Right atrium auricular region (tissue), 2 donors: ENCODE measurements around the gene NEDD9. TPM values are rescaled to one million over a fixed set of nuclear protein-coding genes. Genes with fewer than 3 reads are reported as not detected.
A peak's percentile ranks its signal among the peaks of the same experiment; 100 is the strongest.

Experiments
- DNase-seq: peaks from one replicate; pipeline ENCODE4 v3.0.0-alpha.2; 2019; ENCODE audit warnings: low spot score
- H3K27ac ChIP-seq, 2 donors: fragments of 200-600 bp; sonication (generic); 1 replicate in 1 of 2; 2 replicates in 1 of 2; pipeline ENCODE4 v1.5.1; 2016 to 2019
- H3K27me3 ChIP-seq, 2 donors: fragments of 200-600 bp; sonication (generic); one replicate each; pipeline versions ENCODE4 v1.5.1 to v1.6.0; 2017 to 2019
- H3K36me3 ChIP-seq: fragments of 200-600 bp; sonication (generic); one replicate; pipeline ENCODE4 v1.5.1; 2016
- H3K4me1 ChIP-seq, 2 donors: fragments of 200-600 bp; sonication (generic); one replicate each; pipeline versions ENCODE4 v1.5.1 to v1.6.0; 2017 to 2019
- H3K4me3 ChIP-seq, 2 donors: fragments of 200-600 bp; sonication (generic); 1 replicate in 1 of 2; 2 replicates in 1 of 2; pipeline ENCODE4 v1.5.1; 2017 to 2019; ENCODE audit warnings: mild to moderate bottlenecking in 1 of 2, moderate library complexity in 1 of 2
- H3K9me3 ChIP-seq, 2 donors: fragments of 200-600 bp; sonication (generic); one replicate each; pipeline ENCODE4 v1.5.1; 2019
- total RNA-seq, 2 donors: library from RNA; depleted of rRNA; stranded (reverse); fragments of >200 nt; gene quantifications; one replicate each; pipeline ENCODE4 v1.1.0, GENCODE V29; 2016
- TF ChIP-seq, protein P1 (sequence below), 2 donors: fragments of 200-600 bp; sonication (generic); IDR thresholded peaks; one replicate each; pipeline ENCODE4 v1.5.1; 2019; ENCODE audit warnings: antibody characterized with exemption in 2 of 2

Gene NEDD9
- total RNA-seq, 2 donors from 2014 or later: 47.3 to 56.2 TPM

DNA sequence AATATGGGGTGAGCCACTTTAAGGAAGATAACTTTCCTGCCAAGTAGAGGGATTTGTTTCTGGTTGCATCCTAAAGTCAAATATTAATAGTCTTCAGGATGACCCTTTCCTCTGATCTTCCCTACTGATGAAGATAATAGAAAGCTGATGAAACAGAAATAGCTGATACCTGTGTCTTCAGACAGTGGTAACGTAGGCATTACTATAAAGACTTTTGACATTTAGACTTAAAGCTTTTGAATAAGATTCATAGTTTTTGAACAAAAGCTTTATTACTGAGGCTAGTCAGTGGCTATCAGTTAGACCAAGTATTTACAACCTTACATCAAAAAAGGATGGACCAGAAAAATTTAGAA, 1.4 kb downstream of the NEDD9 start:
- Histone ChIP-seq H3K36me3 (peaks cover 7% of the 10 kb centered on the region), H3K4me1 (peaks cover 0 to 20% of the 10 kb centered on the region in 2 donors), H3K27ac (peak overlapping the region; percentile 91 to 92), H3K27me3 (no peaks in the 10 kb centered on the region), H3K9me3 (no peaks in the 10 kb centered on the region), H3K4me3 (peak overlapping the region; percentile 68 to 70)
- no peak for DNase-seq
- TF ChIP-seq, protein P1, sequence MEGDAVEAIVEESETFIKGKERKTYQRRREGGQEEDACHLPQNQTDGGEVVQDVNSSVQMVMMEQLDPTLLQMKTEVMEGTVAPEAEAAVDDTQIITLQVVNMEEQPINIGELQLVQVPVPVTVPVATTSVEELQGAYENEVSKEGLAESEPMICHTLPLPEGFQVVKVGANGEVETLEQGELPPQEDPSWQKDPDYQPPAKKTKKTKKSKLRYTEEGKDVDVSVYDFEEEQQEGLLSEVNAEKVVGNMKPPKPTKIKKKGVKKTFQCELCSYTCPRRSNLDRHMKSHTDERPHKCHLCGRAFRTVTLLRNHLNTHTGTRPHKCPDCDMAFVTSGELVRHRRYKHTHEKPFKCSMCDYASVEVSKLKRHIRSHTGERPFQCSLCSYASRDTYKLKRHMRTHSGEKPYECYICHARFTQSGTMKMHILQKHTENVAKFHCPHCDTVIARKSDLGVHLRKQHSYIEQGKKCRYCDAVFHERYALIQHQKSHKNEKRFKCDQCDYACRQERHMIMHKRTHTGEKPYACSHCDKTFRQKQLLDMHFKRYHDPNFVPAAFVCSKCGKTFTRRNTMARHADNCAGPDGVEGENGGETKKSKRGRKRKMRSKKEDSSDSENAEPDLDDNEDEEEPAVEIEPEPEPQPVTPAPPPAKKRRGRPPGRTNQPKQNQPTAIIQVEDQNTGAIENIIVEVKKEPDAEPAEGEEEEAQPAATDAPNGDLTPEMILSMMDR (IDR thresholded peaks at IDR 0.05): no peak

DNA sequence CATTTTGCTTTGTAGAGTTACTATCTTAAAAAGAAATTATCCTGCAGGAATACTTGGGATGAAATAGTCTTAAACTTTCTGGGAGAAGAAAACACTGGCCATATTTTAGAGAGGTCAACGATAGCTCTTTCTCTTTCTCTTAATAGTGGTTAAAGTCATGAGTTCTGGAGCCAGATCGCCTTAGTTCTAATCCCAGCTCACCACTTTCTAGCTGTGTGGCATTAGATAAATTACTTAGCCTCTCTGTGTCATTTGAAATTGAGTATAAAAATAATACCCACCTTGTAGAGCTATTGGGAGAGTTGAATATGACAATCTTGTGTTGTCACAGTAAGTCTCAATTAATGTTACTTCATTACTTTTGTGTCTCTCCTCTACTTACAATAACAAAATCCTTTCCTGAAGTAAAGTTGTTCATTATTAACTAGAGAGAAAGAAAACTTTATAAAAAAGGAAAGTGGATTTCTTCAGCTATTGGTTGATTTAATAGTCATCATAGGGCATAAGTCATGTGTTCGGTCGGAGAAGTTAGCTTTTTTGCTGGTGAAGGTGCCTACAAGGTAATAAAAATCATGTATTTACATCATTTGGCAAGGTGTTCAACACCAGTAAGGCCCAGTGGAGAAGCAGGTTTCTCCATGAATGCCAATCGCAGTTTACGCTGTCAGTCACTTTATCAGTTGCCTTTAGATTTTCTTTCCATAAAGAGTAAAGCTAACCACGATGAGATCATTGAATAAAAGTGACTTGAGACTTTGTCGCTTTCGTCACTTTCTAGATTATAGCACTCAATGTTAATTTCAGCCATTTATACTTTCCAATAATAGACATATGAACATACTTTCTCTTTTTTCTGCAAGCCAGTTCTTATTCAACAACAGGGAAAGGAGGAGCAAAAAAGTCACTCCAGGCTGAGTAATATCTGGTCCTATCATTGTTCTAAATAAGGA, 2.0 kb downstream of the NEDD9 start:
- Histone ChIP-seq H3K27ac (peak overlapping the region; percentile 91 to 92), H3K27me3 (no peaks in the 10 kb centered on the region), H3K4me3 (peak overlapping the region; percentile 68 to 70), H3K4me1 (peaks cover 0 to 20% of the 10 kb centered on the region in 2 donors), H3K9me3 (no peaks in the 10 kb centered on the region), H3K36me3 (peaks cover 7% of the 10 kb centered on the region)
- TF ChIP-seq, protein P1 (IDR thresholded peaks at IDR 0.05): no peak
- DNase-seq: no peak

DNA sequence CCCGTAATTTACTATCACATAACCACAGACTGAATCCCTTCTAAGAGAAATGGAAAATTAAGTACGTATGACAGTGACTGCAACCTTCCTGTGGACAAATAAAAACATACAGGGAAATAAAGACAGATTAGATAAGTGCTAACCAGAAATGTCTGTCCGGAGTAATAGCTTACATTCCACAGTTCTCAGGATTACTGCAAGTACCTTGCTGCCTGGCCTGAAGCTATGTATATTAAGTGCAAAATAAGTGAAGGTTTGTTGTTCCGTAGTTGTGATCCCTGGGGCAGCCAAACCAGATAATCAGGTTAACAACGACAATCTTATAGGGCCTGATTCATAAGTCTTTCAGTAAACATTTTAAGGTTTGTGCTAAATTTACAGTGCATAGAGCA, 2.8 kb downstream of the NEDD9 start:
- Histone ChIP-seq H3K9me3 (no peaks in the 10 kb centered on the region), H3K4me1 (peaks cover 0 to 27% of the 10 kb centered on the region in 2 donors), H3K36me3 (peaks cover 7% of the 10 kb centered on the region), H3K27me3 (no peaks in the 10 kb centered on the region), H3K27ac (peak overlapping the region; percentile 91 to 92), H3K4me3 (peak overlapping the region; percentile 68 to 70)
- DNase-seq: no peak
- TF ChIP-seq, protein P1 (IDR thresholded peaks at IDR 0.05): no peak

DNA sequence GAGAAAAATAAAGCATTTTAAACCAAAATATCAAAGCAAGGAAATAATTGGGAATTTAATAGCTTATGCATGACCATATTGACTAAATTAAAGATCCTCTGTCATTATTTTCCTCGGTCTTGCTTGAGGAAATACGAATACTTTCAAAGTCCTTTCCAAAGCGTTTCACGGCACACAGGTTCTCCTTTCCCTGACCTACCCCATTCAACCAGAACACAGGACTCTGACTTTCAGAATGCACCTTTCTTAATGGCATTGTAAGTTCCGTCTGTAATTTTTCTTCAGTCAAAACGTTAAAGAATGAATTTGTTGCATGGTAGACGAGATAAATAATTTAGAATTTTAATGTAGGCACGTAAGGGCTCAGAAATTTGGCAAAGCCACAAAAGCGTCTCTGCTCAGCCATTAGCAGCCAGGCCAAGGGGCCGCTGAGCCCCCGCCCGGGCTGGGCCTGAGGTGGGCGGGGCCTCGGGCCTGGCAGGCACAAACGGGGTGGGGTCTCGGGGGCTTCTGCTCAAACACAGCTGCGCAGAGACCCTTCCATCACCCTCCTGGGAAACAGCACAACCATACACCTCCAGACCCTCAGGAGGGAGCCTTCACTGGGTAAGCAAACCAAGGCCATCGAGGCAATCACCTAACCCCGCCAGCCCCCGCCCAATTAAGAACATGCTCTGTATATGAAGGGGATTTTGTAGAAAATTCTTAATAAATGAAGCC, 3.4 kb downstream of the NEDD9 start:
- H3K4me3 ChIP-seq: peak overlapping the region; percentile 68 to 70
- H3K27ac ChIP-seq: peak overlapping the region; percentile 91 to 92
- H3K27me3 ChIP-seq: no peaks in the 10 kb centered on the region
- TF ChIP-seq, protein P1 (IDR thresholded peaks at IDR 0.05): no peak
- H3K4me1 ChIP-seq: peaks cover 0 to 30% of the 10 kb centered on the region in 2 donors
- DNase-seq: no peak
- peaks cover 7% of the 10 kb centered on the region for H3K36me3 ChIP-seq
- no peaks in the 10 kb centered on the region for H3K9me3 ChIP-seq

DNA sequence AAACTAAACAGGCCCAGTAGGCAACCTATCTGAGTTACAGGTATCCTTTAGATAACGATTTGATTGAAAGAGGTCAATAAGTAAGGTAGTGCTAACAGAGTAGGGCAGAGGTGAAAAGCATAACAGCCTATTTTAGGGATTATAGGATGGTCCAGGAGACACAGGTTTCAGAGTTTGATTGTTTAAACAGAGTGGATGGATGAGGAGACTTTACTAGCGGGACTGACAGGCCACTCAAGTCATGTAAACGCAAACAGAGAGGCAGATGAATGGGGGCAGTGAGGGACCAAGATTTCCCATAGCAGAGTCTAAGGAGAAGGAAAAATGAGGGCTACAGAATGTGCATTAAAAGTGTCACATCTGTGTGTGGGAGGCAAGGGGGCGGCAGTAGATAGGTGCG, 4.8 kb downstream of the NEDD9 start:
- TF ChIP-seq, protein P1 (IDR thresholded peaks at IDR 0.05): no peak
- Histone ChIP-seq H3K9me3 (no peaks in the 10 kb centered on the region), H3K4me3 (peak overlapping the region; percentile 68 to 70), H3K27ac (peak overlapping the region; percentile 91 to 92), H3K27me3 (no peaks in the 10 kb centered on the region), H3K4me1 (peaks cover 0 to 31% of the 10 kb centered on the region in 2 donors), H3K36me3 (peaks cover 7% of the 10 kb centered on the region)
- DNase-seq: no peak
